Putamen (tissue), 1 donor: ENCODE measurements around the gene SF3B1.
"Not testable (repeated sequence)": the region's sequence is repeated elsewhere in the genome, so short reads cannot be mapped to it uniquely, and the experiment has no call there.

Experiments used
- DNase-seq: peaks from one replicate; pipeline ENCODE4 v3.0.0-alpha.2; 2016; ENCODE audit warnings: low spot score

The SF3B1 gene

GRCh38 chr2:197378494-197379307 lies 56.1 kb downstream of the SF3B1 start:
- DNase-seq, result peak; percentile 49

- no peak for DNase-seq
Measured at GRCh38 chr2:197378086-197378485, 56.7 kb downstream of the SF3B1 start.

GRCh38 chr2:197377670-197378069 lies 57.2 kb downstream of the SF3B1 start:
- no peak for DNase-seq

- DNase-seq, result no peak
Measured at GRCh38 chr2:197372592-197372991, 62.2 kb downstream of the SF3B1 start.

- not testable (repeated sequence) for DNase-seq
Measured at GRCh38 chr2:197370664-197371063, 64.2 kb downstream of the SF3B1 start.

GRCh38 chr2:197369933-197370320 lies 64.9 kb downstream of the SF3B1 start:
- no peak for DNase-seq

GRCh38 chr2:197369228-197369932 lies 65.4 kb downstream of the SF3B1 start:
- DNase-seq, result no peak

GRCh38 chr2:197368412-197368811 lies 66.4 kb downstream of the SF3B1 start:
- DNase-seq, result no peak

- DNase-seq, result no peak
Measured at GRCh38 chr2:197363998-197364397, 70.8 kb downstream of the SF3B1 start.

GRCh38 chr2:197360744-197361156 lies 74.1 kb downstream of the SF3B1 start:
- DNase-seq, result no peak

- no peak for DNase-seq
Measured at GRCh38 chr2:197359859-197360258, 75.0 kb downstream of the SF3B1 start.

GRCh38 chr2:197358931-197359330 lies 75.9 kb downstream of the SF3B1 start:
- DNase-seq, result no peak

GRCh38 chr2:197357986-197358385 lies 76.8 kb downstream of the SF3B1 start:
- DNase-seq, result no peak

GRCh38 chr2:197356136-197356535 lies 78.7 kb downstream of the SF3B1 start:
- DNase-seq, result no peak

GRCh38 chr2:197354169-197354558 lies 80.7 kb downstream of the SF3B1 start:
- no peak for DNase-seq

GRCh38 chr2:197353393-197354168 lies 81.2 kb downstream of the SF3B1 start:
- no peak for DNase-seq

- DNase-seq, result no peak
Measured at GRCh38 chr2:197349699-197350098, 85.1 kb downstream of the SF3B1 start.

- DNase-seq, result no peak
Measured at GRCh38 chr2:197348721-197349360, 86.0 kb downstream of the SF3B1 start.

- no peak for DNase-seq
Measured at GRCh38 chr2:197345846-197346370, 88.9 kb downstream of the SF3B1 start.

- DNase-seq, result not testable (repeated sequence)
Measured at GRCh38 chr2:197343968-197344367, 90.9 kb downstream of the SF3B1 start.

GRCh38 chr2:197340591-197340990 lies 94.2 kb downstream of the SF3B1 start:
- DNase-seq, result no peak
